ENCODE results near the gene NSUN4. TPM values are rescaled to one million over a fixed set of nuclear protein-coding genes. Genes with fewer than 3 reads are reported as not detected.

NSUN4 gene
- total and polyA plus RNA-seq, 10 of the 15 experiments (the other 5 are each of a cell fraction or from before 2014, with no cell fraction given) = 22.1 to 80.2 (median 29.6) TPM

- POLR2A ChIA-PET = interaction anchor here (0.5 kb wide), 1 partner anchor 313 kb away, joined by 4 read pairs; no protein-coding TSS in a partner anchor
- Histone ChIP-seq H4K20me1 (ENCODE audit: control insufficient read depth, insufficient read depth) (no peaks in the 10 kb centered on the region), H3K79me2 (ENCODE audit: control insufficient read depth, insufficient read depth, low read length) (no peaks in the 10 kb centered on the region), H3K9me3 (replicated peaks; ENCODE audit: control insufficient read depth, insufficient read depth, low read length) (no peaks in the 10 kb centered on the region; the same call in 2 of the 3 replicates), H3K4me1 (ENCODE audit: control insufficient read depth, insufficient read depth, low read length) (no peaks in the 10 kb centered on the region), H2AFZ (ENCODE audit: control insufficient read depth, low read depth, low read length) (no peak overlapping the region), H3K9ac (ENCODE audit: control insufficient read depth, insufficient read depth, low read length) (no peak overlapping the region), H3K36me3 (ENCODE audit: control insufficient read depth in 2 of 2, insufficient read depth in 2 of 2, low read length in 1 of 2) (no peaks in the 10 kb centered on the region), H3K4me2 (ENCODE audit: control insufficient read depth, insufficient read depth) (no peak overlapping the region), H3K4me3 (no peak overlapping the region), H3K27me3 (replicated peaks in 1 of 2; ENCODE audit: control insufficient read depth in 2 of 2, insufficient read depth in 2 of 2, low read length in 1 of 2) (no peaks in the 10 kb centered on the region), H3K27ac (ENCODE audit: control insufficient read depth, insufficient read depth) (no peak overlapping the region)
- RAD21 ChIA-PET (ENCODE audit: unreplicated experiment) = interaction anchor here (0.5 kb wide), 1 partner anchor 166 kb away, joined by 3 read pairs; no protein-coding TSS in a partner anchor
- FAIRE-seq (no peak), ATAC-seq (no peak), DNase-seq (ENCODE audit: low read depth, low spot score) (no peak)
- CTCF ChIA-PET = interaction anchor here (0.7 kb wide), 1 partner anchor 116 kb away, joined by 3 read pairs; no protein-coding TSS in a partner anchor
- intact Hi-C loops (cut with micrococcal nuclease; ENCODE audit: unreplicated experiment) (no loop called here), in situ Hi-C loops (cut with MboI) (no loop called here)
- 61% methylated on average over 7 of the region's 7 CpGs for WGBS (ENCODE audit: insufficient coverage, insufficient replicate concordance, low lambda C conversion rate, missing lambda C conversion rate)
- TF ChIP-seq BRCA1 (IDR thresholded peaks at IDR 0.05; ENCODE audit: low read depth, low read length) = no peak
- no peak for TF ChIP-seq TCF3 (IDR thresholded peaks at IDR 0.05; ENCODE audit: borderline replicate concordance, insufficient read depth, low read depth, low read length)
- no peak for TF ChIP-seq ESRRA (IDR thresholded peaks at IDR 0.05; ENCODE audit: low read length)
- TF ChIP-seq PBX3 (IDR thresholded peaks at IDR 0.05; ENCODE audit: insufficient replicate concordance, low read depth, low read length) = no peak
- no peak for TF ChIP-seq IRF3 (IDR thresholded peaks at IDR 0.05)
- BruUV-seq (replicated peaks) = no TSS peak
- SMC1A ChIA-PET (ENCODE audit: uncharacterized antibody, unreplicated experiment) = no interaction called here
Observed at GRCh38 chr1:46411010-46411405, 70.4 kb downstream of the NSUN4 start.

Other genes starting within 250 kb of the NSUN4 start
Only the 7 nearest of the 11 such genes appear.
- gene POMGNT1, start 142.4 kb upstream of the NSUN4 start, total RNA-seq (2014; rRNA removed) = 25.5 and 29.0 TPM in 2 replicates
- gene POMGNT1, start 142.4 kb upstream of the NSUN4 start, total RNA-seq (2014; rRNA removed; fragmentation: Illumina TruSeq; extraction: Trizol) = 23.4 and 24.7 TPM in 2 replicates
- gene POMGNT1, start 142.4 kb upstream of the NSUN4 start, total RNA-seq (2021) = 34.5 and 36.0 TPM in 2 replicates
- 21.7 and 30.0 TPM in 2 replicates for gene POMGNT1, start 142.4 kb upstream of the NSUN4 start, polyA plus RNA-seq (2011; rRNA removed)
- 16.0 and 25.2 TPM in 2 replicates for gene POMGNT1, start 142.4 kb upstream of the NSUN4 start, polyA plus RNA-seq (2014; fragmentation: Illumina TruSeq; extraction: Trizol)
- gene POMGNT1, start 142.4 kb upstream of the NSUN4 start, polyA plus RNA-seq (2014; fragmentation: Nextera tagmentation; extraction: Ambion mirVana) = 10 to 100 TPM in 1 of 2 experiments, 1 to 10 TPM in 1; 8.6 to 29.0 TPM
- gene POMGNT1, start 142.4 kb upstream of the NSUN4 start, polyA plus RNA-seq (2014; rRNA removed) = 30.4 and 32.5 TPM in 2 replicates
- 10 to 100 TPM; 32.6 to 35.2 TPM for gene POMGNT1, start 142.4 kb upstream of the NSUN4 start, polyA plus RNA-seq (2016; fragmentation: Nextera tagmentation; extraction: Ambion mirVana)
- gene LURAP1, start 137.5 kb upstream of the NSUN4 start, total RNA-seq (2014; rRNA removed) = 0.22 and 0.40 TPM in 2 replicates
- 0.13 and 0.18 TPM in 2 replicates for gene LURAP1, start 137.5 kb upstream of the NSUN4 start, total RNA-seq (2014; rRNA removed; fragmentation: Illumina TruSeq; extraction: Trizol)
- gene LURAP1, start 137.5 kb upstream of the NSUN4 start, total RNA-seq (2021) = 0.24 and 0.41 TPM in 2 replicates
- gene LURAP1, start 137.5 kb upstream of the NSUN4 start, polyA plus RNA-seq (2011; rRNA removed) = 0.03 TPM in 1 of 2 replicates, not detected in the other
- 0.06 and 0.24 TPM in 2 replicates for gene LURAP1, start 137.5 kb upstream of the NSUN4 start, polyA plus RNA-seq (2014; fragmentation: Illumina TruSeq; extraction: Trizol)
- gene LURAP1, start 137.5 kb upstream of the NSUN4 start, polyA plus RNA-seq (2014; fragmentation: Nextera tagmentation; extraction: Ambion mirVana) = under 1 TPM; 0.03 to 0.05 TPM
- 0.20 and 0.50 TPM in 2 replicates for gene LURAP1, start 137.5 kb upstream of the NSUN4 start, polyA plus RNA-seq (2014; rRNA removed)
- under 1 TPM; 0.09 to 0.19 TPM for gene LURAP1, start 137.5 kb upstream of the NSUN4 start, polyA plus RNA-seq (2016; fragmentation: Nextera tagmentation; extraction: Ambion mirVana)
- 15.8 TPM in 2 replicates for gene RAD54L, start 93.0 kb upstream of the NSUN4 start, total RNA-seq (2014; rRNA removed)
- 12.4 and 12.9 TPM in 2 replicates for gene RAD54L, start 93.0 kb upstream of the NSUN4 start, total RNA-seq (2014; rRNA removed; fragmentation: Illumina TruSeq; extraction: Trizol)
- gene RAD54L, start 93.0 kb upstream of the NSUN4 start, total RNA-seq (2021) = 34.0 and 34.7 TPM in 2 replicates
- gene RAD54L, start 93.0 kb upstream of the NSUN4 start, polyA plus RNA-seq (2011; rRNA removed) = 8.9 and 17.6 TPM in 2 replicates
- gene RAD54L, start 93.0 kb upstream of the NSUN4 start, polyA plus RNA-seq (2014; fragmentation: Illumina TruSeq; extraction: Trizol) = 26.5 and 35.5 TPM in 2 replicates
- 10 to 100 TPM; 15.8 to 26.1 TPM for gene RAD54L, start 93.0 kb upstream of the NSUN4 start, polyA plus RNA-seq (2014; fragmentation: Nextera tagmentation; extraction: Ambion mirVana)
- 21.1 and 24.5 TPM in 2 replicates for gene RAD54L, start 93.0 kb upstream of the NSUN4 start, polyA plus RNA-seq (2014; rRNA removed)
- gene RAD54L, start 93.0 kb upstream of the NSUN4 start, polyA plus RNA-seq (2016; fragmentation: Nextera tagmentation; extraction: Ambion mirVana) = 10 to 100 TPM; 51.5 to 54.2 TPM
- 62.7 and 65.7 TPM in 2 replicates for gene LRRC41, start 37.2 kb upstream of the NSUN4 start, total RNA-seq (2014; rRNA removed)
- 35.1 and 36.3 TPM in 2 replicates for gene LRRC41, start 37.2 kb upstream of the NSUN4 start, total RNA-seq (2014; rRNA removed; fragmentation: Illumina TruSeq; extraction: Trizol)
- 56.7 and 57.7 TPM in 2 replicates for gene LRRC41, start 37.2 kb upstream of the NSUN4 start, total RNA-seq (2021)
- 25.3 and 43.3 TPM in 2 replicates for gene LRRC41, start 37.2 kb upstream of the NSUN4 start, polyA plus RNA-seq (2011; rRNA removed)
- gene LRRC41, start 37.2 kb upstream of the NSUN4 start, polyA plus RNA-seq (2014; fragmentation: Illumina TruSeq; extraction: Trizol) = 18.5 and 40.1 TPM in 2 replicates
- gene LRRC41, start 37.2 kb upstream of the NSUN4 start, polyA plus RNA-seq (2014; fragmentation: Nextera tagmentation; extraction: Ambion mirVana) = 10 to 100 TPM; 12.0 to 12.6 TPM
- 53.8 and 55.6 TPM in 2 replicates for gene LRRC41, start 37.2 kb upstream of the NSUN4 start, polyA plus RNA-seq (2014; rRNA removed)
- gene LRRC41, start 37.2 kb upstream of the NSUN4 start, polyA plus RNA-seq (2016; fragmentation: Nextera tagmentation; extraction: Ambion mirVana) = 10 to 100 TPM; 67.3 to 79.9 TPM
- 522 and 625 TPM in 2 replicates for gene UQCRH, start 37.1 kb upstream of the NSUN4 start, total RNA-seq (2014; rRNA removed)
- gene UQCRH, start 37.1 kb upstream of the NSUN4 start, total RNA-seq (2014; rRNA removed; fragmentation: Illumina TruSeq; extraction: Trizol) = 582 and 603 TPM in 2 replicates
- gene UQCRH, start 37.1 kb upstream of the NSUN4 start, total RNA-seq (2021) = 363 and 392 TPM in 2 replicates
- gene UQCRH, start 37.1 kb upstream of the NSUN4 start, polyA plus RNA-seq (2011; rRNA removed) = 1,782 and 2,485 TPM in 2 replicates
- 612 and 665 TPM in 2 replicates for gene UQCRH, start 37.1 kb upstream of the NSUN4 start, polyA plus RNA-seq (2014; fragmentation: Illumina TruSeq; extraction: Trizol)
- 1,000 to 10,000 TPM; 1,451 to 1,539 TPM for gene UQCRH, start 37.1 kb upstream of the NSUN4 start, polyA plus RNA-seq (2014; fragmentation: Nextera tagmentation; extraction: Ambion mirVana)
- gene UQCRH, start 37.1 kb upstream of the NSUN4 start, polyA plus RNA-seq (2014; rRNA removed) = 516 and 647 TPM in 2 replicates
- 100 to 1,000 TPM; 574 to 652 TPM for gene UQCRH, start 37.1 kb upstream of the NSUN4 start, polyA plus RNA-seq (2016; fragmentation: Nextera tagmentation; extraction: Ambion mirVana)
- 0.98 and 1.4 TPM in 2 replicates for gene FAAH, start 53.5 kb downstream of the NSUN4 start, total RNA-seq (2014; rRNA removed)
- 0.22 TPM in 1 of 2 replicates, not detected in the other for gene FAAH, start 53.5 kb downstream of the NSUN4 start, total RNA-seq (2014; rRNA removed; fragmentation: Illumina TruSeq; extraction: Trizol)
- 0.72 and 0.77 TPM in 2 replicates for gene FAAH, start 53.5 kb downstream of the NSUN4 start, total RNA-seq (2021)
- 1.7 and 2.5 TPM in 2 replicates for gene FAAH, start 53.5 kb downstream of the NSUN4 start, polyA plus RNA-seq (2011; rRNA removed)
- gene FAAH, start 53.5 kb downstream of the NSUN4 start, polyA plus RNA-seq (2014; fragmentation: Illumina TruSeq; extraction: Trizol) = 0.11 and 0.37 TPM in 2 replicates
- gene FAAH, start 53.5 kb downstream of the NSUN4 start, polyA plus RNA-seq (2014; fragmentation: Nextera tagmentation; extraction: Ambion mirVana) = under 1 TPM in 1 of 2 experiments, not detected in 1; 0.07 TPM
- 0.52 and 0.64 TPM in 2 replicates for gene FAAH, start 53.5 kb downstream of the NSUN4 start, polyA plus RNA-seq (2014; rRNA removed)
- under 1 TPM; 0.51 to 0.69 TPM for gene FAAH, start 53.5 kb downstream of the NSUN4 start, polyA plus RNA-seq (2016; fragmentation: Nextera tagmentation; extraction: Ambion mirVana)
- not detected in 2 replicates for gene DMBX1, start 149.0 kb downstream of the NSUN4 start, total RNA-seq (2014; rRNA removed)
- gene DMBX1, start 149.0 kb downstream of the NSUN4 start, total RNA-seq (2014; rRNA removed; fragmentation: Illumina TruSeq; extraction: Trizol) = not detected in 2 replicates
- gene DMBX1, start 149.0 kb downstream of the NSUN4 start, total RNA-seq (2021) = not detected in 2 replicates
- 0.03 TPM in 1 of 2 replicates, not detected in the other for gene DMBX1, start 149.0 kb downstream of the NSUN4 start, polyA plus RNA-seq (2011; rRNA removed)
- gene DMBX1, start 149.0 kb downstream of the NSUN4 start, polyA plus RNA-seq (2014; fragmentation: Illumina TruSeq; extraction: Trizol) = not detected in 2 replicates
- gene DMBX1, start 149.0 kb downstream of the NSUN4 start, polyA plus RNA-seq (2014; fragmentation: Nextera tagmentation; extraction: Ambion mirVana) = not detected
- gene DMBX1, start 149.0 kb downstream of the NSUN4 start, polyA plus RNA-seq (2014; rRNA removed) = not detected in 2 replicates
- not detected for gene DMBX1, start 149.0 kb downstream of the NSUN4 start, polyA plus RNA-seq (2016; fragmentation: Nextera tagmentation; extraction: Ambion mirVana)

Measured in GM12878 (cell line).